ENCODE results near the gene LHFPL3.

DNA sequence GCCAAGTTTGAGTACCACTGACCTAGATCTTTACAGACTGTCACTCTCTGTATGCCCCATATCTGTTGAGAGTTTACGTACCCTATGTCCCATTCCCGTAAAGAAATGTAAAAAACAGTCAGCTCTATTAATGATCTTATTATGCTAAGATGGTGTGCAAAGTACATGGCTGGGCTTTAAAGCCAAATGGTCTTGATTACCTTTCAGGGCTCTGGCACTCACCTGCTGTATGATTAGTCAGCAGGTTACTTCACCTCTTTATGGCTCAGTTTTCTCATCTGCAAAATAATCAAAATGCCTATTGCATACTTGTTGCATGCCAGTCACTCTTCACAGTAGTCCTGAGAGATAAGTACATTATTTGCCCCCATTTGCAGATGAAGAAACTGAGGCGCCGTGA lies 54.2 kb downstream of the LHFPL3 start:
- TF ChIP-seq, protein P1, sequence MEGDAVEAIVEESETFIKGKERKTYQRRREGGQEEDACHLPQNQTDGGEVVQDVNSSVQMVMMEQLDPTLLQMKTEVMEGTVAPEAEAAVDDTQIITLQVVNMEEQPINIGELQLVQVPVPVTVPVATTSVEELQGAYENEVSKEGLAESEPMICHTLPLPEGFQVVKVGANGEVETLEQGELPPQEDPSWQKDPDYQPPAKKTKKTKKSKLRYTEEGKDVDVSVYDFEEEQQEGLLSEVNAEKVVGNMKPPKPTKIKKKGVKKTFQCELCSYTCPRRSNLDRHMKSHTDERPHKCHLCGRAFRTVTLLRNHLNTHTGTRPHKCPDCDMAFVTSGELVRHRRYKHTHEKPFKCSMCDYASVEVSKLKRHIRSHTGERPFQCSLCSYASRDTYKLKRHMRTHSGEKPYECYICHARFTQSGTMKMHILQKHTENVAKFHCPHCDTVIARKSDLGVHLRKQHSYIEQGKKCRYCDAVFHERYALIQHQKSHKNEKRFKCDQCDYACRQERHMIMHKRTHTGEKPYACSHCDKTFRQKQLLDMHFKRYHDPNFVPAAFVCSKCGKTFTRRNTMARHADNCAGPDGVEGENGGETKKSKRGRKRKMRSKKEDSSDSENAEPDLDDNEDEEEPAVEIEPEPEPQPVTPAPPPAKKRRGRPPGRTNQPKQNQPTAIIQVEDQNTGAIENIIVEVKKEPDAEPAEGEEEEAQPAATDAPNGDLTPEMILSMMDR (IDR thresholded peaks at IDR 0.05): no peak
- TF ChIP-seq POLR2A (IDR thresholded peaks at IDR 0.05): no peak

All from esophagus squamous epithelium (tissue), 4 donors.